Neural cell (in vitro differentiated cells): Measurements from ENCODE around the gene SMNDC1. TPM values are rescaled to one million over a fixed set of nuclear protein-coding genes. Genes with fewer than 3 reads are reported as not detected.
"Not testable (repeated sequence)": the region's sequence is repeated elsewhere in the genome, so short reads cannot be mapped to it uniquely, and the experiment has no call there.

Source experiments
- H2AFZ ChIP-seq: fragments of 200-600, 300-800 bp; sonication (generic), shearing (Covaris generic); 2 replicates; pipeline ENCODE4 v1.6.0; 2014; ENCODE audit warnings: low read depth, mild to moderate bottlenecking, antibody characterized with exemption, low read length, moderate library complexity
- H3F3A ChIP-seq: fragments of 200-600 bp; shearing (Covaris generic); 2 replicates; pipeline ENCODE4 v1.6.1; 2016; ENCODE audit warnings: mild to moderate bottlenecking, moderate library complexity, mixed read lengths, antibody characterized with exemption, low read length; ENCODE audit not compliant: insufficient read depth, poor library complexity, severe bottlenecking
- H3K27ac ChIP-seq: fragments of 200-600, 300-800 bp; sonication (generic), shearing (Covaris generic); 2 replicates; pipeline ENCODE4 v1.5.1; 2014; ENCODE audit warnings: mild to moderate bottlenecking, low read length, moderate library complexity
- H3K27me3 ChIP-seq: fragments of 300-800, 200-600 bp; sonication (generic), shearing (Covaris generic); 2 replicates; pipeline ENCODE4 v1.6.0; 2014; ENCODE audit warnings: mild to moderate bottlenecking, low read depth, low read length, moderate library complexity; ENCODE audit not compliant: insufficient read depth
- H3K36me3 ChIP-seq: fragments of 300-800, 200-600 bp; sonication (generic), shearing (Covaris generic); 2 replicates; pipeline ENCODE4 v1.5.1; 2014; ENCODE audit warnings: mild to moderate bottlenecking, antibody characterized with exemption, low read length, moderate library complexity; ENCODE audit not compliant: insufficient read depth
- H3K4me2 ChIP-seq: fragments of 300-800, 200-600 bp; sonication (generic), shearing (Covaris generic); 2 replicates; pipeline ENCODE4 v1.6.0; 2014; ENCODE audit warnings: mild to moderate bottlenecking, low read length
- H3K4me3 ChIP-seq: fragments of 300-800, 200-600 bp; sonication (generic), shearing (Covaris generic); 2 replicates; pipeline ENCODE4 v1.5.1; 2014; ENCODE audit warnings: mild to moderate bottlenecking, low read length, moderate library complexity
- H3K79me2 ChIP-seq: fragments of 200-600 bp; shearing (Covaris generic); replicated peaks from 2 replicates; pipeline ENCODE4 v1.6.0; 2014; ENCODE audit warnings: mild to moderate bottlenecking, low read length, moderate library complexity; ENCODE audit not compliant: insufficient read depth
- H3K9ac ChIP-seq: fragments of 300-800, 200-600 bp; sonication (generic), shearing (Covaris generic); 2 replicates; pipeline ENCODE4 v1.6.1; 2016; ENCODE audit warnings: mild to moderate bottlenecking, low read length, mixed read lengths
- H3K9me2 ChIP-seq: fragments of 200-600 bp; shearing (Covaris generic); 2 replicates; pipeline ENCODE4 v1.6.1; 2016; ENCODE audit warnings: mild to moderate bottlenecking, low read length, mixed read lengths; ENCODE audit not compliant: insufficient read depth
- H3K9me3 ChIP-seq: fragments of 200-600, 300-800 bp; sonication (generic), shearing (Covaris generic); 2 replicates; pipeline ENCODE4 v1.6.1; 2016; ENCODE audit warnings: mild to moderate bottlenecking, mixed run types, low read length, moderate library complexity, mixed read lengths
- H4K20me1 ChIP-seq: fragments of 200-600 bp; shearing (Covaris generic); 2 replicates; pipeline ENCODE4 v1.6.1; 2016; ENCODE audit warnings: mild to moderate bottlenecking, mixed run types; ENCODE audit not compliant: insufficient read depth
- EP300 ChIP-seq: fragments of 450-650 bp; conservative IDR thresholded peaks from 2 replicates; pipeline ENCODE4 v1.6.1; 2014; ENCODE audit warnings: antibody characterized with exemption, mild to moderate bottlenecking, moderate library complexity; ENCODE audit not compliant: poor library complexity, severe bottlenecking
- EZH2 ChIP-seq: fragments of 200-600, 300-800 bp; shearing (Covaris generic), sonication (generic); IDR thresholded peaks from 2 replicates; pipeline ENCODE4 v1.6.1; 2014; ENCODE audit warnings: antibody characterized with exemption, low read length, borderline replicate concordance, mild to moderate bottlenecking; ENCODE audit not compliant: insufficient read depth, poor library complexity, severe bottlenecking
- MXI1 ChIP-seq: fragments of 450-650 bp; conservative IDR thresholded peaks from 2 replicates; pipeline ENCODE4 v1.6.1; 2014; ENCODE audit warnings: antibody characterized with exemption, mild to moderate bottlenecking; ENCODE audit not compliant: poor library complexity, severe bottlenecking
- POLR2AphosphoS5 ChIP-seq: IDR thresholded peaks from 2 replicates; pipeline ENCODE4 v1.6.1; 2012
- RAD21 ChIP-seq: fragments of 450-650 bp; conservative IDR thresholded peaks from 2 replicates; pipeline ENCODE4 v1.6.1; 2014; ENCODE audit warnings: antibody characterized with exemption, mild to moderate bottlenecking, moderate library complexity
- SMC3 ChIP-seq: fragments of 450-650 bp; conservative IDR thresholded peaks from 2 replicates; pipeline ENCODE4 v1.6.1; 2014; ENCODE audit warnings: antibody characterized with exemption, mild to moderate bottlenecking, moderate library complexity; ENCODE audit not compliant: poor library complexity
- TAF1 ChIP-seq: IDR thresholded peaks from 2 replicates; pipeline ENCODE4 v1.6.1; 2012; ENCODE audit warnings: low read depth
- polyA plus RNA-seq: library from polyadenylated mRNA; depleted of rRNA; stranded (reverse); fragments of >200 nt; gene quantifications from 2 replicates; pipeline ENCODE4 v1.2.3, GENCODE V29; 2014
- TF ChIP-seq, protein P1 (sequence below): IDR thresholded peaks from 2 replicates; pipeline ENCODE4 v1.6.1; 2012; ENCODE audit warnings: borderline replicate concordance
- TF ChIP-seq, protein P2 (sequence below): fragments of 450-650 bp; IDR thresholded peaks from 2 replicates; pipeline ENCODE4 v1.5.1; 2014; ENCODE audit warnings: antibody characterized with exemption, mild to moderate bottlenecking, moderate library complexity; ENCODE audit not compliant: poor library complexity, severe bottlenecking

Gene SMNDC1
- polyA plus RNA-seq, 1 donor from 2014 or later, result 25.9 TPM

DNA sequence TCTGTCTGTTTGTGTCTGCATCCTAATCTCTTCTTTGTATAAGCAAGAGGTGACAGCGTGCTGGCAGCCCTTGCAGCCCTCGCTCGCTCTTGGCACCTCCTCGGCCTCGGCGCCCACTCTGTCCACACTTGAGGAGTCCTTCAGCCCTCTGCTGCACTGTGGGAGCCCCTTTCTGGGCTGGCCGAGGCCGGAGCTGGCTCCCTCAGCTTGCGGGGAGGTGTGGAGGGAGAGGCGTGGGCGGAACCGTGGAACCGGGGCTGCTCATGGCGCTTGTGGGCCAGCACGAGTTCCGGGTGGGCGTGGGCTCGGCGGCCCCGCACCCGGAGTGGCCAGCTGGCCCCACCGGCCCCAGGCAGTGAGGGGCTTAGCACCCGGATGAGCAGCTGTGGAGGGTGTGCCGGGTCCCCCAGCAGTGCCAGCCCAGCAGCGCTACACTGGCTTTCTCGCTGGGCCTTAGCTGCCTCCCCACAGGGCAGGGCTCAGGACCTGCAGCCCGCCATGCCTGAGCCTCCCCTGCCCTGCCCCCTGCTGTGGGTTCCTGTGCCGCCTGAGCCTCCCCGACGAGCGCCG is 26.6 kb upstream of the SMNDC1 start:
- H3K9ac ChIP-seq, H3K9me2 ChIP-seq, H3K27me3 ChIP-seq, H4K20me1 ChIP-seq, H3F3A ChIP-seq, H3K36me3 ChIP-seq, H3K79me2 ChIP-seq, H3K27ac ChIP-seq, H3K4me3 ChIP-seq, H3K4me2 ChIP-seq, H3K9me3 ChIP-seq, H2AFZ ChIP-seq: not testable (repeated sequence)

DNA sequence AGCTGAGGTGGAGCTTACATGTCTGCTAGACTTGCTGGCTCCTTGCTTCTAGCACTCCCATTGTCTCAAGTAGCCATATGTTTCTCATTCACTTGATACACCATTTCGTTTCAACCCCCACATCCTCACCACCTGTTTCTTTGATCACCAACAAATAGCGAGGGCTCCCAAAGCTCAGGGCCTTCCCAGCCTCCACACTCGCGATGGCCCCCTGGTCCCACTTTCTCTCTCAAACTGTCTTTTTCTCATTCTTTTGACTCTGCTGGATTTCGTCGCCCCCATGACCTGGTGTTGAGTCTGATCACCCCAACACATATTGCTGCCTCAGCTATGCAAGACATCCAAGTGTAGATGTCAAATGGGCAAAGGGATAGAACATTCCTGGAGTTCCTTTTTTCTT is 26.0 kb upstream of the SMNDC1 start:
- Histone ChIP-seq H3K9me3 (no peaks in the 10 kb centered on the region), H3K27me3 (no peaks in the 10 kb centered on the region), H3K9me2 (no peaks in the 10 kb centered on the region), H3K4me3 (no peak overlapping the region), H3K79me2 (no peaks in the 10 kb centered on the region), H3K4me2 (no peak overlapping the region), H3F3A (no peaks in the 10 kb centered on the region), H3K27ac (no peak overlapping the region), H4K20me1 (no peaks in the 10 kb centered on the region), H3K36me3 (no peaks in the 10 kb centered on the region), H2AFZ (no peak overlapping the region), H3K9ac (no peak overlapping the region)
- TF ChIP-seq MXI1 (no peak), SMC3 (no peak), TAF1 (no peak), RAD21 (no peak), EP300 (no peak), POLR2AphosphoS5 (no peak)
- TF ChIP-seq, protein P1, sequence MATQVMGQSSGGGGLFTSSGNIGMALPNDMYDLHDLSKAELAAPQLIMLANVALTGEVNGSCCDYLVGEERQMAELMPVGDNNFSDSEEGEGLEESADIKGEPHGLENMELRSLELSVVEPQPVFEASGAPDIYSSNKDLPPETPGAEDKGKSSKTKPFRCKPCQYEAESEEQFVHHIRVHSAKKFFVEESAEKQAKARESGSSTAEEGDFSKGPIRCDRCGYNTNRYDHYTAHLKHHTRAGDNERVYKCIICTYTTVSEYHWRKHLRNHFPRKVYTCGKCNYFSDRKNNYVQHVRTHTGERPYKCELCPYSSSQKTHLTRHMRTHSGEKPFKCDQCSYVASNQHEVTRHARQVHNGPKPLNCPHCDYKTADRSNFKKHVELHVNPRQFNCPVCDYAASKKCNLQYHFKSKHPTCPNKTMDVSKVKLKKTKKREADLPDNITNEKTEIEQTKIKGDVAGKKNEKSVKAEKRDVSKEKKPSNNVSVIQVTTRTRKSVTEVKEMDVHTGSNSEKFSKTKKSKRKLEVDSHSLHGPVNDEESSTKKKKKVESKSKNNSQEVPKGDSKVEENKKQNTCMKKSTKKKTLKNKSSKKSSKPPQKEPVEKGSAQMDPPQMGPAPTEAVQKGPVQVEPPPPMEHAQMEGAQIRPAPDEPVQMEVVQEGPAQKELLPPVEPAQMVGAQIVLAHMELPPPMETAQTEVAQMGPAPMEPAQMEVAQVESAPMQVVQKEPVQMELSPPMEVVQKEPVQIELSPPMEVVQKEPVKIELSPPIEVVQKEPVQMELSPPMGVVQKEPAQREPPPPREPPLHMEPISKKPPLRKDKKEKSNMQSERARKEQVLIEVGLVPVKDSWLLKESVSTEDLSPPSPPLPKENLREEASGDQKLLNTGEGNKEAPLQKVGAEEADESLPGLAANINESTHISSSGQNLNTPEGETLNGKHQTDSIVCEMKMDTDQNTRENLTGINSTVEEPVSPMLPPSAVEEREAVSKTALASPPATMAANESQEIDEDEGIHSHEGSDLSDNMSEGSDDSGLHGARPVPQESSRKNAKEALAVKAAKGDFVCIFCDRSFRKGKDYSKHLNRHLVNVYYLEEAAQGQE, result no peak

DNA sequence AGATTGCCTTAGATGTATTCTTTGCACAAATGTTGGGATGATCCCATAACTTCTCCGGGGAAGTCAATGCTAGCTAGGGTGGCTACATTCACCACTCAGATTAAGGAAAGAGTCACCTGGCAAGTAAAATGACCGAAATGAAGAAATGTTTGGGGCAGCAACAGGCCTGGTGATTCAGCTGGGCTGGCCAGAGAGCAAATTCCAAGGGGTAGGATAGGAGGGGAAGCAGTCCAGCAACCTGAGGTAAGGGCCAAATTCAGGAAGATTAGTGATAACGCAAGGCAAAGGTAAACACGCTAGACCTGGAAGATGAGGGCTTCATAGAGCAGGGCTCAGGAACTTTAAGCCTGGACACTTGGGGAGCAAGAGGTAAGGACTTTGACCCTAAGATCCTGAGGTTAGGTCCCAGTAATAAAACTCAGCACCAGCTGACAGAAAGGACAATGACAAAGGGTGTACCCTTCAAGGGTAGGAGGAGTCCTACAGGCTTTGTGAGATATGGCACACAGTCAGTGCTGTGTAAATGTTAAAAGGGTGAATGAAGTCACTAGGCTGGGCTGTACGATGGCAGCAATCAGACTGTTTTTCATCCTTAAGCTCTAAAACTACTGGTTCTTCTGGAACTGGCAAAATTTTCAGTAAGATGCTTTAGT is 22.7 kb upstream of the SMNDC1 start:
- no peak overlapping the region for H3K27ac ChIP-seq
- H3K9me2 ChIP-seq, result no peaks in the 10 kb centered on the region
- no peaks in the 10 kb centered on the region for H3F3A ChIP-seq
- H3K27me3 ChIP-seq, result no peaks in the 10 kb centered on the region
- no peaks in the 10 kb centered on the region for H4K20me1 ChIP-seq
- no peak overlapping the region for H2AFZ ChIP-seq
- no peak overlapping the region for H3K4me2 ChIP-seq
- no peaks in the 10 kb centered on the region for H3K9me3 ChIP-seq
- TF ChIP-seq EP300 (no peak), POLR2AphosphoS5 (no peak), SMC3 (no peak), MXI1 (no peak), TAF1 (no peak), RAD21 (no peak), EZH2 (no peak)
- TF ChIP-seq, protein P2, sequence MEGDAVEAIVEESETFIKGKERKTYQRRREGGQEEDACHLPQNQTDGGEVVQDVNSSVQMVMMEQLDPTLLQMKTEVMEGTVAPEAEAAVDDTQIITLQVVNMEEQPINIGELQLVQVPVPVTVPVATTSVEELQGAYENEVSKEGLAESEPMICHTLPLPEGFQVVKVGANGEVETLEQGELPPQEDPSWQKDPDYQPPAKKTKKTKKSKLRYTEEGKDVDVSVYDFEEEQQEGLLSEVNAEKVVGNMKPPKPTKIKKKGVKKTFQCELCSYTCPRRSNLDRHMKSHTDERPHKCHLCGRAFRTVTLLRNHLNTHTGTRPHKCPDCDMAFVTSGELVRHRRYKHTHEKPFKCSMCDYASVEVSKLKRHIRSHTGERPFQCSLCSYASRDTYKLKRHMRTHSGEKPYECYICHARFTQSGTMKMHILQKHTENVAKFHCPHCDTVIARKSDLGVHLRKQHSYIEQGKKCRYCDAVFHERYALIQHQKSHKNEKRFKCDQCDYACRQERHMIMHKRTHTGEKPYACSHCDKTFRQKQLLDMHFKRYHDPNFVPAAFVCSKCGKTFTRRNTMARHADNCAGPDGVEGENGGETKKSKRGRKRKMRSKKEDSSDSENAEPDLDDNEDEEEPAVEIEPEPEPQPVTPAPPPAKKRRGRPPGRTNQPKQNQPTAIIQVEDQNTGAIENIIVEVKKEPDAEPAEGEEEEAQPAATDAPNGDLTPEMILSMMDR, result no peak
- TF ChIP-seq, protein P1, result no peak
- no peaks in the 10 kb centered on the region for H3K36me3 ChIP-seq
- no peaks in the 10 kb centered on the region for H3K79me2 ChIP-seq
- H3K9ac ChIP-seq, result no peak overlapping the region
- H3K4me3 ChIP-seq, result no peak overlapping the region
